ENCODE measurements around the gene PRDX5. TPM values are rescaled to one million over a fixed set of nuclear protein-coding genes. Genes with fewer than 3 reads are reported as not detected.

The PRDX5 gene
- 215 and 217 TPM in 2 replicates for total RNA-seq
- long read RNA-seq, transcript PRDX5-201 (6 exons, 893 nt): major isoform, 71 of 83 reads
- long read RNA-seq, partial matches to known transcripts: 2 of 83 reads
- long read RNA-seq, other reads (novel, unspliced or antisense): 4 of 83 reads

- H3K9me3 Mint-ChIP-seq (ENCODE audit: unreplicated experiment): no peaks in the 10 kb centered on the region
- no peaks in the 10 kb centered on the region for H3K27me3 Mint-ChIP-seq (ENCODE audit: unreplicated experiment)
- peak within 1 kb of the TSS; percentile 92 for H3K4me3 Mint-ChIP-seq (ENCODE audit: unreplicated experiment)
- TF ChIP-seq, protein P1, sequence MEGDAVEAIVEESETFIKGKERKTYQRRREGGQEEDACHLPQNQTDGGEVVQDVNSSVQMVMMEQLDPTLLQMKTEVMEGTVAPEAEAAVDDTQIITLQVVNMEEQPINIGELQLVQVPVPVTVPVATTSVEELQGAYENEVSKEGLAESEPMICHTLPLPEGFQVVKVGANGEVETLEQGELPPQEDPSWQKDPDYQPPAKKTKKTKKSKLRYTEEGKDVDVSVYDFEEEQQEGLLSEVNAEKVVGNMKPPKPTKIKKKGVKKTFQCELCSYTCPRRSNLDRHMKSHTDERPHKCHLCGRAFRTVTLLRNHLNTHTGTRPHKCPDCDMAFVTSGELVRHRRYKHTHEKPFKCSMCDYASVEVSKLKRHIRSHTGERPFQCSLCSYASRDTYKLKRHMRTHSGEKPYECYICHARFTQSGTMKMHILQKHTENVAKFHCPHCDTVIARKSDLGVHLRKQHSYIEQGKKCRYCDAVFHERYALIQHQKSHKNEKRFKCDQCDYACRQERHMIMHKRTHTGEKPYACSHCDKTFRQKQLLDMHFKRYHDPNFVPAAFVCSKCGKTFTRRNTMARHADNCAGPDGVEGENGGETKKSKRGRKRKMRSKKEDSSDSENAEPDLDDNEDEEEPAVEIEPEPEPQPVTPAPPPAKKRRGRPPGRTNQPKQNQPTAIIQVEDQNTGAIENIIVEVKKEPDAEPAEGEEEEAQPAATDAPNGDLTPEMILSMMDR (IDR thresholded peaks at IDR 0.05): peak; percentile 45
- H3K36me3 Mint-ChIP-seq (ENCODE audit: unreplicated experiment): peaks cover 21% of the 10 kb centered on the region
- DNase-seq (ENCODE audit: extremely low spot score, unreplicated experiment): peak; percentile 98
- H3K4me1 Mint-ChIP-seq (ENCODE audit: unreplicated experiment): peaks cover 39% of the 10 kb centered on the region
- H3K27ac Mint-ChIP-seq (ENCODE audit: unreplicated experiment): peak within 1 kb of the TSS; percentile 99
Measured at GRCh38 chr11:64317961-64318765, at the start of gene PRDX5. TSS of gene PRDX5 (plus strand) at chr11:64318121. CDS start at chr11:64318216, 95 bp downstream.

GRCh38 chr11:64268893-64269539 is 48.9 kb upstream of the PRDX5 start:
- no peaks in the 10 kb centered on the region for H3K27me3 Mint-ChIP-seq (ENCODE audit: unreplicated experiment)
- no peaks in the 10 kb centered on the region for H3K36me3 Mint-ChIP-seq (ENCODE audit: unreplicated experiment)
- H3K27ac Mint-ChIP-seq (ENCODE audit: unreplicated experiment): peak overlapping the region; percentile 99
- TF ChIP-seq, protein P1 (IDR thresholded peaks at IDR 0.05): no peak
- no peaks in the 10 kb centered on the region for H3K9me3 Mint-ChIP-seq (ENCODE audit: unreplicated experiment)
- peak overlapping the region; percentile 96 for H3K4me3 Mint-ChIP-seq (ENCODE audit: unreplicated experiment)
- peaks cover 22% of the 10 kb centered on the region for H3K4me1 Mint-ChIP-seq (ENCODE audit: unreplicated experiment)
- DNase-seq (ENCODE audit: extremely low spot score, unreplicated experiment): no peak

- Mint-ChIP-seq H3K4me3 (ENCODE audit: unreplicated experiment) (peak overlapping the region; percentile 96), H3K36me3 (ENCODE audit: unreplicated experiment) (no peaks in the 10 kb centered on the region), H3K27ac (ENCODE audit: unreplicated experiment) (peak overlapping the region; percentile 99), H3K9me3 (ENCODE audit: unreplicated experiment) (no peaks in the 10 kb centered on the region), H3K27me3 (ENCODE audit: unreplicated experiment) (no peaks in the 10 kb centered on the region), H3K4me1 (ENCODE audit: unreplicated experiment) (peaks cover 22% of the 10 kb centered on the region)
- TF ChIP-seq, protein P1 (IDR thresholded peaks at IDR 0.05): peak; percentile 36
- DNase-seq (ENCODE audit: extremely low spot score, unreplicated experiment): peak; percentile 99
Measured at GRCh38 chr11:64269540-64270220, 48.2 kb upstream of the PRDX5 start.

DNA sequence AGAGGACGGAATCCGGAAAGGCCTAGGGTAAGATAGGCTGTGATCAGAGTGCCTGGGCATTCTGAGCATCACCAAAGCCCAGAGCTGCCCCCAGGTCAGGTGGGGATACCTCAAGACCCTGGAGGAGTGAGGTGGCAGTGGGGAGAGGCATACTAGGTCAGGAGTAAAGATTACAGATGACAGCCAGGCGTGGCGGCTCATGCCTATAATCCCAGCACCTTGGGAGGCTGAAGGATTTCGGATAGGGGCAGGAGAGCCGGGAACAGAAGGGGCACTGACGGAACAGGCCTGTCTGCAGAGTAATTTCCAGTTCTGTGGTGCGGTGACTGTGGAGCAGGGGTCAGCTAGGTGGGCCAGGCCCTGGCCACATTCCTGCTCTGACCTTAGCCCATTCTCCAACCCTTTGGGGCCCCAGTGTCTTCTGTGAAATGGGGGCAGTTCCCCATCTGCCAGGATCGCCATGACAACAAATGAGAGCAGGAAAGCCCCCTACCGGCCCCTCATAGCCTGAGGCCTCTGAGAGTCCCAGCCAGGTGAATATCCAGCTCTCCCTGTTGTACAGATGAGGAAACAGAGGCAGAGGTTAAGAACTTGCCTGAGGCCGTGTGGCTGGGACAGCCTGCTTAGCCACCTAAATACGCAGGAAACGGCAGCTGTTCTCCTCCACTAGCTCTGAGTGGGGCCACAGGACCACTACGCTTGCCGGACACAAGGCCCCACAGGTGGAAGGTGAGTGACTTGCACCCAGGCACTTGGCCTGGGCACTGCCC is 42.7 kb upstream of the PRDX5 start:
- TF ChIP-seq, protein P1 (IDR thresholded peaks at IDR 0.05): no peak
- no peaks in the 10 kb centered on the region for H3K27me3 Mint-ChIP-seq (ENCODE audit: unreplicated experiment)
- no peak overlapping the region for H3K4me3 Mint-ChIP-seq (ENCODE audit: unreplicated experiment)
- H3K9me3 Mint-ChIP-seq (ENCODE audit: unreplicated experiment): no peaks in the 10 kb centered on the region
- H3K27ac Mint-ChIP-seq (ENCODE audit: unreplicated experiment): peak overlapping the region; percentile 54
- DNase-seq (ENCODE audit: extremely low spot score, unreplicated experiment): no peak
- H3K4me1 Mint-ChIP-seq (ENCODE audit: unreplicated experiment): peaks cover 21% of the 10 kb centered on the region
- H3K36me3 Mint-ChIP-seq (ENCODE audit: unreplicated experiment): peaks cover 8% of the 10 kb centered on the region
